HCT116 (cell line): Measurements from ENCODE around the gene RNF217. TPM values are rescaled to one million over a fixed set of nuclear protein-coding genes. Genes with fewer than 3 reads are reported as not detected.

Experiments
- ATAC-seq: fragments of 200-7000 bp; cut with Tn5 transposase; 2 replicates; pipeline ENCODE4 v1.9.1; 2020; ENCODE audit warnings: mild to moderate bottlenecking, moderate library complexity
- BruUV-seq: library from RNA; stranded (reverse); fragments of 400-500 nt; replicated peaks from 2 replicates; lab custom pipeline; 2021; lab: Mats Ljungman, UMichigan
- CTCF ChIA-PET: fragments of 300-600 bp; sonication (Branson Sonifier 250); formaldehyde crosslinking; loops from one replicate; lab custom pipeline; 2021; ENCODE audit warnings: antibody characterized with exemption; lab: Charles Lee
- POLR2A ChIA-PET: fragments of 300-600, 350-600 bp; sonication (Branson Sonifier 250); formaldehyde crosslinking; loops from one replicate; lab custom pipeline; 2021; ENCODE audit warnings: antibody characterized with exemption; lab: Charles Lee
- RAD21 ChIA-PET, 2 experiments: fragments of 300-600 bp; sonication (Branson Sonifier 250); formaldehyde crosslinking; loops; one replicate each; lab custom pipeline; 2023; ENCODE audit warnings: low total read pairs in 2 of 2; ENCODE audit not compliant: uncharacterized antibody in 2 of 2, unreplicated experiment in 2 of 2, low non-redundant PET in 1 of 2; lab: Charles Lee
- DNase-seq: peaks from one replicate; pipeline ENCODE4 v3.0.0-alpha.2; 2010; ENCODE audit warnings: low read depth, low spot score
- H2AFZ ChIP-seq: fragments of 200-600 bp; shearing (Covaris generic), sonication (generic); 2 replicates; pipeline ENCODE4 v1.6.1; 2017; ENCODE audit warnings: low read depth, mixed run types, mixed read lengths, antibody characterized with exemption, low read length; ENCODE audit not compliant: poor library complexity, severe bottlenecking
- H3K27ac ChIP-seq: 2 replicates; pipeline ENCODE4 v1.5.1; 2012; ENCODE audit warnings: low read depth, low read length
- H3K27me3 ChIP-seq: fragments of 200-600 bp; sonication (generic); 2 replicates; pipeline ENCODE4 v1.6.1; 2016; ENCODE audit warnings: mixed run types, low read length, mixed read lengths; ENCODE audit not compliant: insufficient read depth
- H3K36me3 ChIP-seq, 2 experiments: fragments of 200-500 bp in 1 of 2; fragments of 200-600 bp in 1 of 2; sonication (Bioruptor generic) in 1 of 2; sonication (generic) in 1 of 2; 2 replicates each; pipeline versions ENCODE4 v1.5.1 to v1.6.1; 2014 to 2016; ENCODE audit warnings: low read length in 2 of 2, inconsistent platforms in 1 of 2, mixed read lengths in 1 of 2, mixed run types in 1 of 2; ENCODE audit not compliant: insufficient read depth in 2 of 2, control insufficient read depth in 1 of 2
- H3K4me1 ChIP-seq, 2 experiments: fragments of 200-600 bp in 1 of 2; sonication (generic) in 1 of 2; 2 replicates each; pipeline versions ENCODE4 v1.5.1 to v1.6.1; 2012 to 2017; ENCODE audit warnings: low read length in 2 of 2, inconsistent platforms in 1 of 2, mild to moderate bottlenecking in 1 of 2, mixed read lengths in 1 of 2, mixed run types in 1 of 2, moderate library complexity in 1 of 2; ENCODE audit not compliant: insufficient read depth in 2 of 2, control insufficient read depth in 1 of 2
- H3K4me2 ChIP-seq: fragments of 200-600 bp; sonication (generic); 2 replicates; pipeline ENCODE4 v1.6.1; 2017; ENCODE audit warnings: mixed run types, low read length, mixed read lengths
- H3K4me3 ChIP-seq, 2 experiments: fragments of 200-600 bp in 1 of 2; sonication (generic) in 1 of 2; replicated peaks in 1 of 2; 2 replicates each; pipeline ENCODE4 v1.5.1; 2011 to 2016; ENCODE audit warnings: low read length in 2 of 2, control low read depth in 1 of 2, low read depth in 1 of 2, mild to moderate bottlenecking in 1 of 2, mixed read lengths in 1 of 2, mixed run types in 1 of 2
- H3K79me2 ChIP-seq: fragments of 200-600 bp; sonication (generic); 2 replicates; pipeline ENCODE4 v1.6.1; 2017; ENCODE audit warnings: mild to moderate bottlenecking, mixed run types, low read length, moderate library complexity, mixed read lengths; ENCODE audit not compliant: insufficient read depth
- H3K9ac ChIP-seq: fragments of 200-600 bp; sonication (generic); 2 replicates; pipeline ENCODE4 v1.6.1; 2016; ENCODE audit warnings: low read length, mixed read lengths
- H3K9me2 ChIP-seq: fragments of 200-600 bp; sonication (generic), shearing (Covaris generic); 2 replicates; pipeline ENCODE4 v1.6.1; 2017; ENCODE audit warnings: mixed run types, mild to moderate bottlenecking, moderate library complexity; ENCODE audit not compliant: insufficient read depth
- H3K9me3 ChIP-seq, 2 experiments: fragments of 200-500 bp in 1 of 2; fragments of 200-600 bp in 1 of 2; sonication (Bioruptor generic) in 1 of 2; sonication (generic) in 1 of 2; 2 replicates each; pipeline ENCODE4 v1.6.1; 2014 to 2017; ENCODE audit warnings: low read length in 2 of 2, mixed read lengths in 2 of 2, inconsistent platforms in 1 of 2, low read depth in 1 of 2, mild to moderate bottlenecking in 1 of 2, mixed run types in 1 of 2, moderate library complexity in 1 of 2; ENCODE audit not compliant: control insufficient read depth in 1 of 2, insufficient read depth in 1 of 2
- H4K20me1 ChIP-seq: fragments of 200-600 bp; sonication (generic), shearing (Covaris generic); 2 replicates; pipeline ENCODE4 v1.6.1; 2017; ENCODE audit warnings: mixed run types, mild to moderate bottlenecking, moderate library complexity; ENCODE audit not compliant: insufficient read depth
- ATF3 ChIP-seq: IDR thresholded peaks from 2 replicates; pipeline ENCODE4 v1.6.1; 2012
- CEBPB ChIP-seq: IDR thresholded peaks from 2 replicates; pipeline ENCODE4 v1.6.1; 2012; ENCODE audit warnings: low read depth
- CTCF ChIP-seq, 3 experiments: fragments of 200-600 bp in 1 of 3; sonication (generic) in 1 of 3; IDR thresholded peaks in 2 of 3; conservative IDR thresholded peaks in 1 of 3; 2 replicates each; pipeline ENCODE4 v1.5.1; 2012 to 2017; ENCODE audit warnings: low read depth in 2 of 3, low read length in 2 of 3, antibody characterized with exemption in 1 of 3, borderline replicate concordance in 1 of 3, control low read depth in 1 of 3, mild to moderate bottlenecking in 1 of 3, mixed read lengths in 1 of 3, mixed run types in 1 of 3, moderate library complexity in 1 of 3; ENCODE audit not compliant: insufficient read depth in 1 of 3
- EGR1 ChIP-seq: IDR thresholded peaks from 2 replicates; pipeline ENCODE4 v1.6.1; 2012; ENCODE audit warnings: low read depth
- EZH2phosphoT487 ChIP-seq: fragments of 200-600 bp; IDR thresholded peaks from 2 replicates; pipeline ENCODE4 v1.6.1; 2018; ENCODE audit warnings: antibody characterized with exemption, borderline replicate concordance
- JUND ChIP-seq: IDR thresholded peaks from 2 replicates; pipeline ENCODE4 v1.6.1; 2012
- MAX ChIP-seq: IDR thresholded peaks from 2 replicates; pipeline ENCODE4 v1.6.1; 2012
- POLR2A ChIP-seq: IDR thresholded peaks from 2 replicates; pipeline ENCODE4 v1.7.0; 2011; ENCODE audit warnings: borderline replicate concordance; ENCODE audit not compliant: insufficient read depth, insufficient read length; ENCODE audit errors: extremely low read depth
- POLR2AphosphoS5 ChIP-seq: IDR thresholded peaks from 2 replicates; pipeline ENCODE4 v1.6.1; 2011; ENCODE audit warnings: mild to moderate bottlenecking, low read depth, low read length, moderate library complexity
- SIN3A ChIP-seq: IDR thresholded peaks from 2 replicates; pipeline ENCODE4 v1.6.1; 2012; ENCODE audit warnings: low read depth
- SP1 ChIP-seq: IDR thresholded peaks from 2 replicates; pipeline ENCODE4 v1.6.1; 2012; ENCODE audit warnings: low read depth
- SRF ChIP-seq: IDR thresholded peaks from 2 replicates; pipeline ENCODE4 v1.6.1; 2012; ENCODE audit warnings: low read depth
- YY1 ChIP-seq: IDR thresholded peaks from 2 replicates; pipeline ENCODE4 v1.6.1; 2011; ENCODE audit warnings: low read length, low read depth, moderate library complexity, mild to moderate bottlenecking; ENCODE audit not compliant: insufficient replicate concordance; ENCODE audit errors: extremely low read depth
- ZFX ChIP-seq: fragments of 450-650 bp; IDR thresholded peaks from 2 replicates; pipeline ENCODE4 v1.6.1; 2017
- ZNF274 ChIP-seq: fragments of 200-500 bp; sonication (Bioruptor generic); IDR thresholded peaks from 2 replicates; pipeline ENCODE4 v1.6.1; 2014; ENCODE audit warnings: mild to moderate bottlenecking, low read depth, low read length, inconsistent platforms
- intact Hi-C: fragments of 100-400 bp; cut with micrococcal nuclease; formaldehyde crosslinking; loops from 2 replicates; pipeline ENCODE4 v1.10.0; 2022
- total RNA-seq: library from RNA; stranded (reverse); gene quantifications from one replicate; pipeline ENCODE4 v1.2.1, GENCODE V29; 2021; ENCODE audit not compliant: unreplicated experiment

Gene RNF217
- total RNA-seq, 1 experiment from 2014 or later, result 20.4 TPM

GRCh38 chr6:125112934-125113333 is 150.7 kb downstream of the RNF217 start:
- H3K27ac ChIP-seq, result no peak overlapping the region
- no TSS peak for BruUV-seq
- no peaks in the 10 kb centered on the region for H3K79me2 ChIP-seq
- H3K27me3 ChIP-seq, result no peaks in the 10 kb centered on the region
- no peak overlapping the region for H2AFZ ChIP-seq
- ChIA-PET CTCF (interaction anchor here (1.1 to 3.9 kb wide), 4 partner anchors 11 to 243 kb away, joined by 3 to 60 read pairs (median 14); partner anchors contain the start of gene TPD52L1), POLR2A (no interaction called here), RAD21 (no interaction called here)
- no peak overlapping the region for H3K9ac ChIP-seq
- H3K36me3 ChIP-seq, result no peaks in the 10 kb centered on the region
- no peaks in the 10 kb centered on the region for H3K4me1 ChIP-seq
- no peak overlapping the region for H3K4me3 ChIP-seq
- H3K4me2 ChIP-seq, result no peak overlapping the region
- H4K20me1 ChIP-seq, result no peaks in the 10 kb centered on the region
- TF ChIP-seq ATF3 (no peak), SRF (no peak), CTCF (IDR thresholded peaks at IDR 0.05 in 2 of 3, conservative IDR thresholded peaks at IDR 0.05 in 1 of 3; ENCODE audit: borderline replicate concordance in 1 of 3, insufficient read depth in 1 of 3, low read depth in 2 of 3, low read length in 2 of 3) (no peak), SP1 (no peak), EZH2phosphoT487 (no peak), POLR2AphosphoS5 (no peak), EGR1 (no peak), MAX (no peak), POLR2A (no peak), JUND (no peak), ZNF274 (no peak), CEBPB (no peak), SIN3A (no peak), YY1 (no peak), ZFX (no peak)
- H3K9me2 ChIP-seq, result no peaks in the 10 kb centered on the region
- no peak for DNase-seq
- intact Hi-C loops, result no loop called here
- peak; percentile 55; the same call in 1 of the 2 replicates for ATAC-seq
- peaks cover 5 to 9% of the 10 kb centered on the region in 2 experiments; a peak in 2 of 4 replicates for H3K9me3 ChIP-seq
